Vagina (tissue), 2 donors: ENCODE data around the gene CLDN22. TPM values are rescaled to one million over a fixed set of nuclear protein-coding genes. Genes with fewer than 3 reads are reported as not detected.
A peak's percentile ranks its signal among the peaks of the same experiment; 100 is the strongest.

Experiments used
- DNase-seq, 2 donors: peaks; one replicate each; pipeline ENCODE4 v3.0.0-alpha.2; 2017; ENCODE audit errors: extremely low spot score in 2 of 2
- H3K27ac ChIP-seq: fragments of 200-600 bp; sonication (generic); one replicate; pipeline ENCODE4 v1.5.1; 2019
- H3K27me3 ChIP-seq: fragments of 200-600 bp; sonication (generic); one replicate; pipeline ENCODE4 v1.5.1; 2019
- H3K36me3 ChIP-seq, 2 donors: fragments of 200-600 bp; sonication (generic); one replicate each; pipeline ENCODE4 v1.5.1; 2017 to 2019
- H3K4me1 ChIP-seq: fragments of 200-600 bp; sonication (generic); one replicate; pipeline ENCODE4 v1.5.1; 2019
- H3K4me3 ChIP-seq, 2 donors: fragments of 200-600 bp; sonication (generic); 1 replicate in 1 of 2; 2 replicates in 1 of 2; pipeline ENCODE4 v1.5.1; 2016 to 2019
- H3K9me3 ChIP-seq: fragments of 200-600 bp; sonication (generic); one replicate; pipeline ENCODE4 v1.5.1; 2019
- CTCF ChIP-seq, 3 experiments: fragments of 450-650 bp in 2 of 3; fragments of 200-600 bp in 1 of 3; sonication (generic) in 1 of 3; IDR thresholded peaks; one replicate each; pipeline ENCODE4 v1.5.1; 2017 to 2019; ENCODE audit warnings: antibody characterized with exemption in 3 of 3, mild to moderate bottlenecking in 2 of 3, moderate library complexity in 2 of 3
- POLR2A ChIP-seq, 2 donors: fragments of 450-650 bp; IDR thresholded peaks; one replicate each; pipeline ENCODE4 v1.6.1; 2017; ENCODE audit warnings: antibody characterized with exemption in 2 of 2, mild to moderate bottlenecking in 2 of 2, moderate library complexity in 2 of 2
- POLR2AphosphoS5 ChIP-seq, 2 donors: sonication (generic); formaldehyde crosslinking; IDR thresholded peaks; one replicate each; pipeline ENCODE4 v1.9.0; 2017; ENCODE audit warnings: antibody characterized with exemption in 2 of 2, mild to moderate bottlenecking in 2 of 2, low read depth in 1 of 2; ENCODE audit not compliant: insufficient read depth in 1 of 2
- intact Hi-C: fragments of 100-400 bp; cut with DNase I; formaldehyde crosslinking; loops from one replicate; pipeline ENCODE4 v1.15.1; 2023
- total RNA-seq: library from RNA; depleted of rRNA; stranded (reverse); fragments of >200 nt; gene quantifications from one replicate; pipeline ENCODE4 v1.2.3, GENCODE V29; 2016

CLDN22 gene
- total RNA-seq, 1 donor from 2014 or later: not detected

- Histone ChIP-seq H3K36me3 (no peaks in the 10 kb centered on the region), H3K9me3 (no peaks in the 10 kb centered on the region), H3K4me1 (peaks cover 7% of the 10 kb centered on the region), H3K27me3 (no peaks in the 10 kb centered on the region), H3K4me3 (no peak overlapping the region), H3K27ac (no peak overlapping the region)
- intact Hi-C loops: no loop called here
- DNase-seq: no peak
- TF ChIP-seq CTCF (IDR thresholded peaks at IDR 0.05) (no peak), POLR2A (IDR thresholded peaks at IDR 0.05) (no peak), POLR2AphosphoS5 (IDR thresholded peaks at IDR 0.05; ENCODE audit: insufficient read depth in 1 of 2, low read depth in 1 of 2) (no peak)
Measured at GRCh38 chr4:183343730-183344129, 23.7 kb upstream of the CLDN22 start.

- H3K9me3 ChIP-seq: no peaks in the 10 kb centered on the region
- no peak for DNase-seq
- H3K27me3 ChIP-seq: no peaks in the 10 kb centered on the region
- intact Hi-C loops: no loop called here
- H3K4me3 ChIP-seq: peak overlapping the region in 1 of 2 donors; percentile 9
- peaks cover 7% of the 10 kb centered on the region for H3K4me1 ChIP-seq
- H3K27ac ChIP-seq: no peak overlapping the region
- TF ChIP-seq POLR2AphosphoS5 (IDR thresholded peaks at IDR 0.05; ENCODE audit: insufficient read depth in 1 of 2, low read depth in 1 of 2) (no peak), POLR2A (IDR thresholded peaks at IDR 0.05) (no peak)
- H3K36me3 ChIP-seq: no peaks in the 10 kb centered on the region
Measured at GRCh38 chr4:183342541-183343533, 22.8 kb upstream of the CLDN22 start.

- DNase-seq: no peak
- H3K36me3 ChIP-seq: no peaks in the 10 kb centered on the region
Measured at GRCh38 chr4:183337833-183338232, 17.8 kb upstream of the CLDN22 start.

GRCh38 chr4:183337349-183337748, 17.3 kb upstream of the CLDN22 start:
- no peak for TF ChIP-seq POLR2AphosphoS5 (IDR thresholded peaks at IDR 0.05; ENCODE audit: insufficient read depth in 1 of 2, low read depth in 1 of 2)
- TF ChIP-seq POLR2A (IDR thresholded peaks at IDR 0.05): no peak
- TF ChIP-seq CTCF (IDR thresholded peaks at IDR 0.05): no peak
- intact Hi-C loops: no loop called here
- no peak overlapping the region for H3K4me3 ChIP-seq
- no peaks in the 10 kb centered on the region for H3K36me3 ChIP-seq
- no peaks in the 10 kb centered on the region for H3K4me1 ChIP-seq
- no peaks in the 10 kb centered on the region for H3K27me3 ChIP-seq
- no peak for DNase-seq
- H3K9me3 ChIP-seq: no peaks in the 10 kb centered on the region
- H3K27ac ChIP-seq: no peak overlapping the region

More at GRCh38 chr4:183337833-183338232, 17.8 kb upstream of the CLDN22 start:
- TF ChIP-seq CTCF (IDR thresholded peaks at IDR 0.05) (no peak), POLR2A (IDR thresholded peaks at IDR 0.05) (no peak), POLR2AphosphoS5 (IDR thresholded peaks at IDR 0.05; ENCODE audit: insufficient read depth in 1 of 2, low read depth in 1 of 2) (no peak)
- Histone ChIP-seq H3K27ac (no peak overlapping the region), H3K9me3 (no peaks in the 10 kb centered on the region), H3K27me3 (no peaks in the 10 kb centered on the region), H3K4me1 (peaks cover 4% of the 10 kb centered on the region), H3K4me3 (no peak overlapping the region)
- intact Hi-C loops: no loop called here

- DNase-seq: no peak
- Histone ChIP-seq H3K36me3 (no peaks in the 10 kb centered on the region), H3K27me3 (no peaks in the 10 kb centered on the region), H3K9me3 (no peaks in the 10 kb centered on the region), H3K4me3 (no peak overlapping the region), H3K4me1 (no peaks in the 10 kb centered on the region), H3K27ac (no peak overlapping the region)
- intact Hi-C loops: no loop called here
- TF ChIP-seq POLR2A (IDR thresholded peaks at IDR 0.05) (no peak), POLR2AphosphoS5 (IDR thresholded peaks at IDR 0.05; ENCODE audit: insufficient read depth in 1 of 2, low read depth in 1 of 2) (peak in 1 of 2 donors; percentile 10)
Measured at GRCh38 chr4:183335369-183335940, 15.4 kb upstream of the CLDN22 start.
